CD1c-positive myeloid dendritic cell (primary cell): ENCODE data around the gene WBP2.
"Not testable (repeated sequence)": the region's sequence is repeated elsewhere in the genome, so short reads cannot be mapped to it uniquely, and the experiment has no call there.

Experiments
- DNase-seq: peaks from one replicate; pipeline ENCODE4 v3.0.0-alpha.2; 2016; ENCODE audit errors: extremely low spot score

WBP2 gene

DNA sequence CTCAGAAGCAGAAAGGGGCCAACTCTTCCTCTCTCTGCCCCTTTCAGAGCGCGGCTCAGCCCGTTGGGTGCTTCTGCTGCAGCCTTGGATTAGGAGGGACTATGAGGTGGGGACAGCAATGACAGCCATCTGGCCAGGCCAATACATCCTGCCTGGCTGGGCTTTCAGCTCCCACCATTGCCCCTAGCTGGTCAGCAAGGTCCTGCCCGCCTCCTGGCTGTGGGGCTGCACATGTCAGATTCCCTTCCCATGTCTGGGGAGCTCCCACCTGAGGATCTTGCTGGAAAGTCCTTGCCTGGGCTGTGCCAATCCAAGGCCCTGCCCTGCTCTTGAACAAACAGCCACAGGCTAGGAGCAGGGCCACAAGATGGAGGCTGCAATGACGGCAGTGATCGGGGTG lies 33.3 kb upstream of the WBP2 start:
- DNase-seq = no peak

DNA sequence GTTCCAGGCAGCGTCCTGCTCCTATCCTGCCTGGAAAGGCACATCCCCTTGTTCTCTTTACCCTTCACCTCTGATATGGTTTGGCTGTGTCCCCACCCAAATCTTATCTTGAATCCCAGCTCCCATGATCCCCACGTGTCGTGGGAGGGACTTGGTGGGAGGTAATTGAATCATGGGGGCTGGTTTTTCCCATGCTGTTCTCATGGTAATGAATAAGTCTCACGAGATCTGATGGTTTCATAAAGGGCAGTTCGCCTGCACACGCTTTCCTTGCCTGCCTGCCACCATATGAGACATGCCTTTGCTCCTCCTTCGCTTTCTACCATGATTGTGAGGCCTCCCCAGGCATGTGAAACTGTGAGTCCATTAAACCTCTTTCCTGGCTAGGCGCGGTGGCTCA lies 30.7 kb upstream of the WBP2 start:
- DNase-seq = not testable (repeated sequence)

DNA sequence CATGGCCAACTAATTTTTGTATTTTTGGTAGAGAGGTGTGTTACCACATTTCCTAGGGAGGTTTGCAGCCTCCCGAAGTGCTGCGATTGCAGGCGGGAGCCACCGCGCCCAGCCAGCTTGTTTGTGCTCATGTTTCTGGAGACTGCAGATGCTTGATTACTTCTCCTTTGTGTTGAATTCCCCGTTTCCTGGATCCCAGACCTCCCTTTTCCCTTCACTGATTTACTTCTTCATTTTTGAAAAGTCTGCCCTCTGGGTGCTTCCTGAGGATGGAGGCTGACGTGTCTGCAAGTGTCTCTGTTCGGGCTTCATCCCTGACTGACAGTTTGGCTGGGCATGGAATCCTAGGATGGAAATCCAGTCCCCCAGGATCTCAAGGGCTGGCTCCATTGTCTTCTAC lies 30.3 kb upstream of the WBP2 start:
- DNase-seq = peak; percentile 32

DNA sequence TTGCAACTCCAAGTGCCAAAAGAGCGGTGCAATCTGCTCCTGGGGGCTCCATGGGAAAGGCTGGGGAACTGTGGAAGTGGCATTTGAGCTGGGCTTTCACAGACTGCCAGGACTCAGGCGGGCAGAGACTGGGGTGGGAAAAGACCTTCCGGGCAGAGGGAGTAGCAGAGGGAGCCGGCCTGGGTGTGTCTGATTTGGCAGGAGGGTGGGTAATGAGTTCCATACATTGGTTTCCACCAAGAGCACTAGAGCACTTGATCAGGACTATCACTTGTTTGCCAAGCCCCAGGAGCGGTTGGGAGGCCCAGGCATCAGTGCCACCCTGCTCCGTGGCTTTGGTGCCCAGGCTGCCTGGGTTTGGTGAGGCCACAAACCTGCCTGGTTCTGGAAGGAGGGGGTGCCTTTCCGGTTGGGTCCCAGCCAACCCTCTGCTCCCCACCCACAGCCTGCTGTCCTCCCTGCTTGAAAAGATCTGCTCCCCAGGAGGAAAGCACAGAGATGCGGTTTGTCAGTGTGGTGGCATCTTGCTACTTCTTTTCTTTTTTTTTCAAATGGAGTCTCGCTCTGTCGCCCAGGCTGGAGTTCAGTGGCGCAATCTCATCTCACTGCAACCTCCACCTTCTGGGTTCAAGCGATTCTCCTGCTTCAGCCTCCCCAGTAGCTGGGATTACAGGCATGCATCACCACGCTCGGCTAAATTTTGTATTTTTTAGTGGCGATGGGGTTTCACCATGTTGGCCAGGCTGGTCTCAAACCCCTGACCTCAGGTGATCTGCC lies 26.7 kb upstream of the WBP2 start:
- DNase-seq = no peak

DNA sequence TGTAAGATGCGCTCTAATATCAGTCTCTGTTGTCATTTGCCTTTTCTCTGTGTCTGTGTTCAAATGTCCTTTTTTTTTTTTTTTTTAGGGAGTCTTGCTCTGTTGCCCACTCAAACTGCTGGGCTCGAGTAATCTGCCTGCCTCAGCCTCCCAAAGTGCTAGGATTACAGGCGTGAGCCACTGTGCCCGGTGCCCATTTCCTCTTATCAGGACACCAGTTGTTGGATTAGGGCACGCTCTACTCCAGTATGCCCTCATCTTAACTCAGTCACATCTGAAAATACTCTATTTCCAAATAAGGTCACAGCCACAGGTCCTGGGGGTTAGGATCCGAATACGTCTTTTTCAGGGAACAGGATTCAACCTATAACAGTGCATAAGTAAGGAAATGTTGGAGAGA lies 25.1 kb upstream of the WBP2 start:
- DNase-seq = no peak

DNA sequence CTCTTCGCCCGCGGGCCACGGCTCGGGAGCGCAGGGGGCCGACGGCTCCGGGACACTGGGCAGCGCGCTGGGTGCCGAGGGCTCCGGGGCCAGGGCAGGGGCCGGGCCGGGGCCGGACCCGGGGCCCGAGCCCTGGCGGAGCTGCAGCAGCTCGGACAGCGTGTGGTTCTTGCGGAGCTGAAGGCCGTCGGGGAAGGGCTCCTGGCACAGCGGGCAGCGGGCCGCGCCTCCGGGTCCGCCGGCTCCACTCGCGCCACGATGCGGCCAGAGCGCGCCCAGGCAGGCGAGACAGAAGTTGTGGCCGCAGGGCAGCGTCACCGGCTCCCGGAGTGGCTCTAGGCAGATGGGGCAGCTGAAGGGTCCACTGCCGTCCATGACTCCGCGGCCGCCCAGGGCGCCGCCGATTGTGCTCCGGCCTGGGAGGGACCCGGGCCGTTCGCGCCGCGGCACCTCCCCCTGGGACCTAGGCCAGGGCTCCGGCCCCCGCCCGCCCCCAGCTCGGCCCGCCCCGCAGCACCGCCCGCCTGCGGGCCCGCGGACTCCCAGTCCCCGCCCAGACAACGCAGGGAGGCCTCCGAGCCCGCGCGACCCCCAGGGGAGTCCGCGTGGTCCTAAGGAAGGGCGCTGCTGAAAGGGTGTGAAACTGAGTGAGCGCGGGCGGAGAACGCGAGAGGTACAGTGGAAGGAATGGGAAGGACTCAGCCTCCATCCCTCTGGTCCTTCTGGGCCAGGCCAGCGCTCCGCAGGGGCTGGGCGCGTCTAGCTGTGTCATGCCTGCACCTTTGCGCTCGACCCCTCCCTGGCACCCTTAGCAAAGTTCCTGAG lies 23.3 kb upstream of the WBP2 start, which contains the start of gene TRIM47:
Gene TRIM47, minus strand, starts transcription at position 408 of the 825 bp plus-strand sequence. Its CDS starts 33 bp downstream, at position 375.
- DNase-seq = peak; percentile 42

DNA sequence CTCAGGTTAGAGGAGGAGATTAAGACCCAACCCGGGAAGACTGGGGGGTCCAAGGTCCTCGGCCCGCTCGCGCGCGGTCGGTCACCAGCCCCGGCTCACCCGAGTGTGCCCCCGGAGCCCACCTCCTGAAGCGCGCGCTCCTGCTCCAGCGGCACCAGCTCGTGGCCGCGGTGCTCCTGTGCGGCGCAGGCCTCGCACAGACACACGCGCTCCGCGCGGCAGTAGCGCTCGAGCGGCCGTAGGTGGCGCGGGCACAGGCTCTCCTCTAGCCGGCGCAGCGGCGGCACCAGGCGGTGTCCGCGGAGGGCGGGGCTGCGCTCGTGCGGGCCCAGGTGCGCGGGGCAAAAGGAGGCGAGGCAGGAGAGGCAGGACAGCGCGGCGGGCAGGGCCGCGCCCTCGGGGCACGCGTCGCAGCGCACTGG lies 22.6 kb upstream of the WBP2 start:
- peak; percentile 65 for DNase-seq

DNA sequence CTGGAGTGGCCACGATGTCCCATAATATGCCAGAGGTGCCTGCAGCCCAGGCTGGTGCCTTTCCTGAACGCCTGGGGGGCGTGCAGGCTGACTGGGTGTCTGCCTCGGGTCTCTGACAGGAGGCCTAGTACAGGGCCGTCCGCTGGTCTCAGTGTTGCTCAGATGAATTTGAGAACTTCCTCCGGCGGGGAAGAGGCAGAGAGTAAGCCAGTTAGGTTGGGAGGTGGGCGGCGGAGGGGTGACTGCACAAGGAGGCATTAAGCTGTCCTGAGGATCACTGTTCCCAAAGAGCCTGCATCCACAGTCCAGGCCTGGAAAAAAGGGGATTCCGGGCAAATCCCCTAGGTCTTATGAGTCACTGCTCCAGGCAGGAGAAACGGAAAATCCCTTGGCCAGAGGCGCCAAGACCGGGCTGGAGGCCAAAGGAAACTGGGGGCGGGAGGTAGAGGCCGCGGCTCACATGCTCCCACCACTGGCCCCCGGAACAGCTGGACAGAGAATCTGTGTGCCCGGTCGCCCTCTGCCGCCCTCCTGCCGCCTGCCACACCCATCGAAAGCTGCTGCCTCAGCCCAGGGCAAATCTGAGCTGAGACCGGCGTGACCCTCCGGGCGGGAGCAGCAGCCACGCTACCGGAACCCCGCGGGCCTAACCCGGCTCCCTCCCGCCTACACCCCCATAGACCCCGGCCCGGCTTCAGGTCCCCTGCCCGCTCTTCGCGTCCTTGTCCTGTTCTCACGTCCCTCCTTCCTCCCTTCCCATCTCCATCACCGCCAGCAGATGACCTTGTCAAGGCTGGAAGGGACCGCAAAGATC lies 22.0 kb upstream of the WBP2 start:
- DNase-seq = peak; percentile 66

DNA sequence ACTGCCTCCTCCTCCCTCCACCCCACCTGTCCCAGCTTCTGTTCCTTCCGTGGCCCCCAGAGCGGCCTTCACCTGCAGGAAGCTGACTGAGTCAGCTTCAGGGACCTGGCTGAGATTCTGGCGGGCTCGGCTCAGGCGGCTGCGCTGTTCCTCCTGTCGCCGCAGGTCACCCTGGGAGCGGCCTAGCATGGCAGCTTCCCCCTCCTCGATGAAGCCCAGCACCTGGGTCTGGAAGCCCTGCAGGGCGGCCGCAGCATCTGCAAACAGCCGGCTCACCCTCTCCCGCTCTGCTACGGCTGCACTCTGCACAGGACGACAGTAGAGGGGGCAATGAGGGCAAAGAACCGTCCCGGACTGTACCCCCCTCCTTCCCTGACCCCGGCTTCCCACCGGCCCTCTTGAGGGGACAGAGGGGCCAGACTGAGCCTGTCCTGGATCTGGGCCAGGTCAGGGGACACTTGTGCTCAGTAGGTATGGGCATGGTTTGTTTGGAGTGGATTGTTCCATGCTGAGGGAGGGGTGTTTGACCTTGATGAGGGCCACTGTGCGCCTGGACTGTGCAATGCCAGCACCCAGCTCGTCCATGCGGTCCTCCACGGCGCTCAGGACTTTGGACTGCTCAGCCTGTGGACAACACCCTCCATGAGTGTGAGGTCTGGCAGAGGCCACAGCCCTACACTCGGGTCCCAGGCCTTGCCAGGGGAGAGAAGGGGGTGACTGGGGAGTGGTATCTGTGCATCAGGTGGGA lies 21.2 kb upstream of the WBP2 start:
- DNase-seq = no peak

DNA sequence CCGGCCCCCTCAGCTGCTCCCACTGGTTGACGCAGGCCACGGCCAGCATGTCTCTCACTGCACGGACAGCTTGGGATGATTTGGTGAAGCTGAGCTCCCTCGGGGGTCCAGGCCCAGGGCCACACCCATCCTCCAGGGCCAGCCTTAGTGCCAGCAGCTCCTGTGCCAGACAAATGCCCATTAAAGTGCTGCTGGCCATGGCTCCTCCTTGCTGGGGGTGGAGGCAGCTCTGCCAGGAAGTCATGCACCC lies 20.7 kb upstream of the WBP2 start:
- no peak for DNase-seq

DNA sequence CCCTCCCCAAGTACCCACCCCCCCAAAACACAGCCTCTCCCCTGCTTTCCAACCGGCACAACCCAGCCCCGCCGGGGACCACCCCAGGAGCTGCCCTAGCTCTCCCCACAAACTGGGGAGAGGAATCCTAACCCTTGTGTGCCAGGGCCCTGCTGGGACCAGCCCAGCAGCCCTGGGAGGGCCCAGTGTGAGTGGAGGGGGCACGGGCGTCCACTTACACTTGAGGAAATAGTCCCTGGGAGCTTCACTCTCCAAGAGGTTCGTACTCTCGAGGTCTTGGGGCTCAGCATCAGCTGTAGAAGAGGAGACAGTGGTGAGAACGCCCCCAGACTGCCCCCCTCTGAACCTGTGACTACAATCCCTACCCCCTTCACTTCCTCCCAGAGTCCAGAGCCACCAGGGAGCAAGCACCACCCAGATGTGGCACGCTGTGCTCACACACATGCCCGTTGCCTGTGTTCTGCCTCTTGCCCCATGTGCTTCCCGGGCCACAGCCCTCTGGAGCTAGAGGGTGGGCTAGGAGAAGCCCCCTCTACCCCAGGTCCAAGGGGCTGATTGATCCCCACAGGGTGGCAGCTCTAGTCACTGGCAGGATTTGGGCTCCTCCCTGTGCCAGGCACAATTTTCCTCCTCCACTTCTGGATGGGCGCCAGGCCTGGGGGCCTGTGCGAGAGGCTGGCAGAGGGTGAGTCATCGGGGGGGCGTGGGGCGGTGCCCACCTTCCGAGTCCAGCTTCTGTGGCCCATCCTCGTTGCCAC lies 20.2 kb upstream of the WBP2 start:
- DNase-seq = no peak

DNA sequence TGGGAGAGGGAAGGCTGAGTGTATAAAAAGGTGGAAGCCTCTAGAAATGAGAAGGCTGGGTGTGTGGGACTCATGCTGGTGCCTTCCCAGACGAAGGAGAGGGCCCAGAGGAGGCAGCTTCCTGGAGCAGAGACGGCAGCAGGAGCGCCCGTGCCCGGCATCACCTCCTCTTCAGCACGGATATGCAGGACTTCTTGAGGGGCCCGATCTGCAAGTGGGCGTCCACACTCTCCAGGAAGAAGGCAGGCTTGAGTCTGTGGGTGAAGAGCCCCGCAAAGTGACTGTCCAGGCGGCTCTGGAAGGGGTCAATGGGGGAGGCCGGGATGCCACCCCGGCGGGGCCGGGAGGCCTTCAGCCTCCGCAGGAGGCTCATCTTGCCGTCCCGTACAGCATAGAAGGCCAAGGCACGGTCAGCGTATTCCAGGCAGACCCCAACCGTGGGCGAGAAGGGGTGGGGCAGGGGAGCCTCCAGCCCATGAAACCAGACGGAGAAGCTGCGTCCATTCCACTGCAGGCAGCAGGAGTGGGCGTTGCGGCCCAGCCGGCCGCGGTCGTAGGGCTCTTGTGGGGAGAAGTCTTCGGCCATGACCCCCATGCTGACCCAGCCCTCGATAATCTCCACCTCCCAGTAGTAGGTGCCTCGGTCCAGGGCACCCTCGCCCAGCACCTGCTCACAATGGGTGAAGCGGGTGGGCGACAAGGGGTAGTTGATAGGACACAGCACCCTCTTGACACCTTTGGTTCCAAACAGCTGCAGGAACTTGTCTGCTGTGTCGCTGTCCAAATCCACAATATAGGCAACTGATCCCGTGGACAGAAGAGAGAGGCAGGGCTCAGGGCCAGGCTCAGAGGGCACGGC lies 19.4 kb upstream of the WBP2 start:
- no peak for DNase-seq

DNA sequence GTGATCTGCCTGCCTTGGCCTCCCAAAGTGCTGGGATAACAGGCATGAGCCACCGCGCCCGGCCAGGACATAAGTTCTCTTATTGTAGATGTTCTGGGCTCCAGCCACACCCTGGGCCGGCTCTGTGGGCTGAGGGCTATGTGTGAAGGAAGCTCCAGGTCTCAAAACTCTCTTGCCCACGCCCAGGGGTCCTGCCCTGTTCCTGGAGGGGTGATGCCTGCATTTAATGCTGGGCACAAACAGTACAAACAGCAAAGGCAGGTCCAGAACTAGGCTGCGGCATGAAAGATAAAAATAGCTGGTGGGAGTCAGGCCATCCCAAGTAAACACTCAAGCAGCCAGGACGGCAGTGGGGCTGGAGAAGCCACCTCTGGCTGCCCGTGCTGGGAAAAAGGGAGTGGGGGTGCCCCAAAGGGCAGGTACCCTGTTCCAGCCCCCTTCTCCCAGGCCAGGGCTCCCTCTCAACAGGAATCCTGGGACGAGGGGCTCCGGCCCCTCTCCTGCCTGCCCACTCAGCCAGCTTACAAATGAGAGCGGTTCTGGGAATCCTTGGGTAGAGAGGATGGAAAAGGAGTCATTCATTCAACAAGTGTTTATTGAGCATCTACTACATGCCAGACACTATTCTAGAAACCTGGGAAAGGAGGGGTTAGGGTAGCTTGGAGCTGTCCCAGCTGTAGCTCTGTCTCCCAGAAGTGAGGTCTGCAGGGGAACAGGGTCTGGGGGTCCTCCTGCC lies 18.6 kb upstream of the WBP2 start:
- DNase-seq = no peak

DNA sequence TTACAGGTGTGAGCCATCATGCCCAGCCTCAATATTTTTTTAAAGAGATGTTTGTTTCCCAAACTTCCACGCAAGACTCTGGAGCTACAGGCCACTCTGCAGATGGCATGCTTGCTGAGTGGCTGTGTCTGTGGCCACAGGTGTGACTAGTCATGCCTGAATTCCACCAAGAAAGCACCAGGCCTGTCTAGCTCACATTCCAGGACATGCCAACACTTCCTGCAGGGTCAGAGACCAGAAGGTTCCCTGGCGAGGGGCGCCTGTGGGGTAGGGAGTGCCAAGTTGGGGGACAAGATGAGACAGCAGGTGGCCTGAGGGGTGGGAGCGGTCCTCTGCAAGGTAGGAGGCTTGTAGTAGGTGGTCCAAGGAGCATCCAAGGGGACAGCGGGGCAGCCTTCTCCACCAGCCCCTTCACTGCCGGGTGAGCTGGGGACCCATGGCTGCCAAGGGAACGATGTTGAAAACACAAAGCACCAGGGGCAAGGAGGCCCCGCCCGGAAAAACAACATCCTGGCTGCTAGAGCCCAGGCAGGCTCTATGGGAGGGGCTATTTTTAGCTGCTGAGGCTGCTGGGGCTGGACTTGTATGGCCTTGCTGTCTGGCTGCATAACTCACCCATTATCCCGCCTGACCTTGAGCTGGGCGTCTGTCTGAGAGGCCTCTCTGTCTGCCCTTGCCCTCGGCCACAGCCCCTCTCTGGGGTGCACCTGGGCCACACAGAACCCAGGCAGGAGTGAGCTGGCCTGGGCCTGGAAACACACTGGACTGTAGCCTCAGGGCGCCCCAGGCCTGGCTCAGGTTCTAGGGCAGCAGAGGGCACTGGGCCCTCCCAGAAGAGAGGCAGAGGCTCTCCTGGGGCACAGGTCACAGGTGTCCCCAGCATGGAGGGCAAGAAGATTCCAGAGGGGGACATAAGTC lies 17.6 kb upstream of the WBP2 start:
- no peak for DNase-seq

DNA sequence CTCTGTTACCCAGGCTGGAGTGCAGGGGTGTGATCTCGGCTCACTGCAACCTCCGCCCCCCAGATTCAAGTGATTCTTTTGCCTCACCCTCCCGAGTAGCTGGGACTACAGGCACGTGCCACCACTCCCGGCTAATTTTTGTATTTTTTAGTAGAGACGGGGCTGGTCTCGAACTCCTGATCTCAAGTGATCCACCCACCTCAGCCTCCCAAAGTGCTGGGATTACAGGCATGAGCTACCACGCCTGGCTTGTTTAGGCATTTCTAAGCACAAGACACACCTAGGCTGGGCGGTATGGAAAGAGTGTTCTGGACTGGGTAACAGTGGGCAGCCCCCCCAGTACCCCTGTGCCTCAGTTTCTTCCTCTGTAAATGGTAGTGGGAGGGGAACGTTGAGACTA lies 15.1 kb upstream of the WBP2 start:
- DNase-seq = not testable (repeated sequence)

DNA sequence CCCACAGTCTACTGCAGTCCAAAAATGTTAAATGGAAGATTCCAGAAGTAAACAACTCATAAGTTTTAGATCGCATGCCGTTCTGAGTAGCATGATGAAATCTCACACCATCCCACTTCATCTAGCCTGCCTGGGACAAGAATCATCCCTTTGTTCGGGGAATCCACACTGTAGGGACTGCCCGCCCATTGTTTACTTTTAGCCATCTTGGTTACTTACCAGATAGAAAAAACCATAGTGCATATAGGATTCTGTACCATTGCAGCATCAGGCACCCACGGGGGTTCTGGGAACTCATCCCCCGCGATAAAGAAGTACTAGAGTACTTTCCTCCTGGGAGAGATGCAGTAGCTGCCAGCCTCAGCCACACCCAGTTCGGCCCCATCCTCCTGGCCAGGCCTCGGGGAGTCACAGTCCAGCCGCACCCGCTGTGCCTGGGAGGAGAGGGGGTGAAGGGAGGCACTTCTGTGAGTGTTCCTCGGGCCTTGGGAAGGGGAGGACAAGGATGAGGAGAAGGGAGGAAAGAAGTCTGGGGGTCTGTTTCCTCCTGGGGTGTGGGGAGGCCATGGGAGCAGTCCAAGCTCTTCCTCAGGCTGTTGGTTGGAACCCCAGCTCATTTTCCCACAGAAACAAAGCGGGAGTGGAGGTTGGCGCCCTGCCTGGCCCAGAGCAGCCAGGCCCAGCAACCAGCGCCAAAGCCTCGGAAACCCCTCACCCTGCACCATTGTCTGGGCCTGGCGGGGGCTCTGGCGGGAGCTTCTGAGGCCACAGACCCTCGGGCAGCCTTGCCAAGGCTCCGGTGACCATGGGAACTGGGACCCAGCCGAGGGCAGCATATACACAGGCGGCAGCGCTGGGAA lies 14.4 kb upstream of the WBP2 start:
- no peak for DNase-seq

DNA sequence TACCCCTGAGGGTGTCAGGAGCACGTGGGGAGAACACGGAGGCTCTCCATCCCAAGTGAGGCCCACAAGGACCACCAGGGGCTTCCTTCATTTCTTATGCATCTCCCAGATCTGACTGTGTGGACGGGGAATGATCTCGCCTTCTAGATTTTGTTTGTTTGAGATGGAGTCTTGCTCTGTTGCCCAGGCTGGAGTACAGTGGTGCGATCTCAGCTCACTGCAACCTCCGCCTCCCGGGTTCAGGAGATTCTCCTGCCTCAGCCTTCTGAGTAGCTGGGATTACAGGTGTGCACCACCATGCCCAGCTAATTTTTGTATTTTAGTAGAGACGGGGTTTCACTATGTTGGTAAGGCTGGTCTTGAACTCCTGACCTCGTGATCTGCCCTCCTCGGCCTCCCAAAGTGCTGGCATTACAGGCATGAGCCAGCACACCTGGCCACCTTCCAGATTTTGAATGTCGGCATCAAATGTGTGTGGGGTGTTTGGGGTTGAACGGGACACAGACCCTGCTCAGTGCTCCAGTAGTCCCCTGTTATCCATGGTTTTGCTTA lies 13.7 kb upstream of the WBP2 start:
- DNase-seq = not testable (repeated sequence)
